DOHH2 (cell line): ENCODE results near the gene GPC6.

Source experiments
- EZH2phosphoT487 ChIP-seq: fragments of 200-600 bp; sonication (generic); IDR thresholded peaks from 2 replicates; pipeline ENCODE4 v1.6.1; 2017; ENCODE audit warnings: borderline replicate concordance, mild to moderate bottlenecking, antibody characterized with exemption, low read length, moderate library complexity, mixed read lengths
- TF ChIP-seq, protein P1 (sequence below): fragments of 200-600 bp; sonication (generic); IDR thresholded peaks from one replicate; pipeline ENCODE4 v1.5.1; 2014; ENCODE audit warnings: antibody characterized with exemption, mild to moderate bottlenecking, low read depth, low read length; ENCODE audit not compliant: poor library complexity, severe bottlenecking

- TF ChIP-seq, protein P1, sequence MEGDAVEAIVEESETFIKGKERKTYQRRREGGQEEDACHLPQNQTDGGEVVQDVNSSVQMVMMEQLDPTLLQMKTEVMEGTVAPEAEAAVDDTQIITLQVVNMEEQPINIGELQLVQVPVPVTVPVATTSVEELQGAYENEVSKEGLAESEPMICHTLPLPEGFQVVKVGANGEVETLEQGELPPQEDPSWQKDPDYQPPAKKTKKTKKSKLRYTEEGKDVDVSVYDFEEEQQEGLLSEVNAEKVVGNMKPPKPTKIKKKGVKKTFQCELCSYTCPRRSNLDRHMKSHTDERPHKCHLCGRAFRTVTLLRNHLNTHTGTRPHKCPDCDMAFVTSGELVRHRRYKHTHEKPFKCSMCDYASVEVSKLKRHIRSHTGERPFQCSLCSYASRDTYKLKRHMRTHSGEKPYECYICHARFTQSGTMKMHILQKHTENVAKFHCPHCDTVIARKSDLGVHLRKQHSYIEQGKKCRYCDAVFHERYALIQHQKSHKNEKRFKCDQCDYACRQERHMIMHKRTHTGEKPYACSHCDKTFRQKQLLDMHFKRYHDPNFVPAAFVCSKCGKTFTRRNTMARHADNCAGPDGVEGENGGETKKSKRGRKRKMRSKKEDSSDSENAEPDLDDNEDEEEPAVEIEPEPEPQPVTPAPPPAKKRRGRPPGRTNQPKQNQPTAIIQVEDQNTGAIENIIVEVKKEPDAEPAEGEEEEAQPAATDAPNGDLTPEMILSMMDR, result no peak
- TF ChIP-seq EZH2phosphoT487, result no peak
Measured at GRCh38 chr13:93740334-93740733, 513.7 kb downstream of the GPC6 start.
